Measurements from ENCODE around the gene GFI1.
"Not testable (repeated sequence)": the region's sequence is repeated elsewhere in the genome, so short reads cannot be mapped to it uniquely, and the experiment has no call there.

Gene GFI1

GRCh38 chr1:92486251-92487077 lies at the start of gene GFI1:
TSS of gene GFI1 (minus strand) at chr1:92486925. CDS start at chr1:92483487, 3,438 bp downstream.
- peak; percentile 5 for TF ChIP-seq CTCF (IDR thresholded peaks at IDR 0.05; ENCODE audit: insufficient read depth, low read depth, low read length, missing control alignments)
- peak; percentile 84 for DNase-seq (ENCODE audit: low read depth)
- peak within 1 kb of the TSS; percentile 94 for H3K4me3 ChIP-seq (ENCODE audit: low read depth, low read length)

- not testable (repeated sequence) for H3K4me3 ChIP-seq (ENCODE audit: low read depth, low read length); DNase-seq (ENCODE audit: low read depth)
These were observed 45.6 kb upstream of the GFI1 start for GRCh38 chr1:92532371-92532770.

- not testable (repeated sequence) for DNase-seq (ENCODE audit: low read depth)
These were observed 45.2 kb upstream of the GFI1 start for GRCh38 chr1:92531939-92532338.

GRCh38 chr1:92527670-92528069 lies 40.9 kb upstream of the GFI1 start:
- DNase-seq (ENCODE audit: low read depth): no peak
- H3K4me3 ChIP-seq (ENCODE audit: low read depth, low read length): no peak overlapping the region
- TF ChIP-seq CTCF (IDR thresholded peaks at IDR 0.05; ENCODE audit: insufficient read depth, low read depth, low read length, missing control alignments): no peak

More at GRCh38 chr1:92531939-92532338, 45.2 kb upstream of the GFI1 start:
- not testable (repeated sequence) for H3K4me3 ChIP-seq (ENCODE audit: low read depth, low read length)

GRCh38 chr1:92524944-92525590 lies 38.3 kb upstream of the GFI1 start:
- H3K4me3 ChIP-seq (ENCODE audit: low read depth, low read length); DNase-seq (ENCODE audit: low read depth): not testable (repeated sequence)

GRCh38 chr1:92519043-92519442 lies 32.3 kb upstream of the GFI1 start:
- DNase-seq (ENCODE audit: low read depth): no peak
- TF ChIP-seq CTCF (IDR thresholded peaks at IDR 0.05; ENCODE audit: insufficient read depth, low read depth, low read length, missing control alignments): no peak
- H3K4me3 ChIP-seq (ENCODE audit: low read depth, low read length): no peak overlapping the region

GRCh38 chr1:92516574-92516973 lies 29.8 kb upstream of the GFI1 start:
- TF ChIP-seq CTCF (IDR thresholded peaks at IDR 0.05; ENCODE audit: insufficient read depth, low read depth, low read length, missing control alignments): no peak
- no peak overlapping the region for H3K4me3 ChIP-seq (ENCODE audit: low read depth, low read length)
- no peak for DNase-seq (ENCODE audit: low read depth)

- H3K4me3 ChIP-seq (ENCODE audit: low read depth, low read length): no peak overlapping the region
- DNase-seq (ENCODE audit: low read depth): no peak
- TF ChIP-seq CTCF (IDR thresholded peaks at IDR 0.05; ENCODE audit: insufficient read depth, low read depth, low read length, missing control alignments): no peak
These were observed 29.1 kb upstream of the GFI1 start for GRCh38 chr1:92515796-92516201.
